T-helper 2 cell treated with Interferon-gamma antibody and Interleukin-4, amounts not matched to agents 5 μg/mL and 100 μg/mL, for 36 hours (primary cell): Measurements from ENCODE around the gene KHK.
A peak's percentile ranks its signal among the peaks of the same experiment; 100 is the strongest.

ENCODE experiments used
- DNase-seq: peaks from one replicate; pipeline ENCODE4 v3.0.0; 2021; ENCODE audit warnings: low spot score
- H3K27ac Mint-ChIP-seq: one replicate; pipeline ENCODE4 v1.8.0; 2021; ENCODE audit warnings: mild to moderate bottlenecking, mixed read lengths
- H3K27me3 Mint-ChIP-seq: one replicate; pipeline ENCODE4 v1.8.0; 2021; ENCODE audit warnings: low read depth, mixed read lengths
- H3K36me3 Mint-ChIP-seq: one replicate; pipeline ENCODE4 v1.8.0; 2021; ENCODE audit warnings: low read depth, mixed read lengths
- H3K4me1 Mint-ChIP-seq: one replicate; pipeline ENCODE4 v1.8.0; 2021; ENCODE audit warnings: low read depth, mixed read lengths
- H3K4me3 Mint-ChIP-seq: one replicate; pipeline ENCODE4 v1.8.0; 2022; ENCODE audit warnings: mild to moderate bottlenecking, moderate library complexity, mixed read lengths
- H3K9me3 Mint-ChIP-seq: one replicate; pipeline ENCODE4 v1.8.0; 2021; ENCODE audit warnings: mixed read lengths

The KHK gene

GRCh38 chr2:27086724-27087593 lies at the start of gene KHK:
Gene KHK, plus strand, starts transcription at chr2:27086772. Its CDS starts 488 bp downstream, at chr2:27087260.
- no peaks in the 10 kb centered on the region for H3K27me3 Mint-ChIP-seq
- H3K36me3 Mint-ChIP-seq = peaks cover 2% of the 10 kb centered on the region
- H3K4me1 Mint-ChIP-seq = peaks cover 28% of the 10 kb centered on the region
- peak within 1 kb of the TSS; percentile 88 for H3K27ac Mint-ChIP-seq
- DNase-seq = no peak
- H3K4me3 Mint-ChIP-seq = peak within 1 kb of the TSS; percentile 91
- H3K9me3 Mint-ChIP-seq = no peaks in the 10 kb centered on the region

- Mint-ChIP-seq H3K4me1 (peaks cover 20% of the 10 kb centered on the region), H3K36me3 (peaks cover 69% of the 10 kb centered on the region), H3K27me3 (no peaks in the 10 kb centered on the region), H3K27ac (no peak overlapping the region), H3K4me3 (no peak overlapping the region), H3K9me3 (no peaks in the 10 kb centered on the region)
- no peak for DNase-seq
These were observed 48.6 kb upstream of the KHK start for GRCh38 chr2:27038012-27038411.

- Mint-ChIP-seq H3K27me3 (no peaks in the 10 kb centered on the region), H3K4me1 (peaks cover 15% of the 10 kb centered on the region), H3K4me3 (no peak overlapping the region), H3K36me3 (peaks cover 64% of the 10 kb centered on the region), H3K27ac (no peak overlapping the region), H3K9me3 (no peaks in the 10 kb centered on the region)
- no peak for DNase-seq
These were observed 47.8 kb upstream of the KHK start for GRCh38 chr2:27038631-27039339.

GRCh38 chr2:27039426-27039825 lies 47.1 kb upstream of the KHK start:
- Mint-ChIP-seq H3K27ac (no peak overlapping the region), H3K36me3 (peaks cover 60% of the 10 kb centered on the region), H3K9me3 (no peaks in the 10 kb centered on the region), H3K27me3 (no peaks in the 10 kb centered on the region), H3K4me1 (peaks cover 9% of the 10 kb centered on the region), H3K4me3 (no peak overlapping the region)
- no peak for DNase-seq

GRCh38 chr2:27039871-27040270 lies 46.7 kb upstream of the KHK start:
- peaks cover 60% of the 10 kb centered on the region for H3K36me3 Mint-ChIP-seq

GRCh38 chr2:27040282-27040681 lies 46.3 kb upstream of the KHK start:
- DNase-seq = no peak
- H3K27ac Mint-ChIP-seq = no peak overlapping the region
- no peak overlapping the region for H3K4me3 Mint-ChIP-seq
- H3K27me3 Mint-ChIP-seq = no peaks in the 10 kb centered on the region
- H3K36me3 Mint-ChIP-seq = peaks cover 56% of the 10 kb centered on the region
- peaks cover 7% of the 10 kb centered on the region for H3K4me1 Mint-ChIP-seq
- no peaks in the 10 kb centered on the region for H3K9me3 Mint-ChIP-seq

More at GRCh38 chr2:27039871-27040270, 46.7 kb upstream of the KHK start:
- Mint-ChIP-seq H3K4me1 (peaks cover 8% of the 10 kb centered on the region), H3K27ac (no peak overlapping the region), H3K9me3 (no peaks in the 10 kb centered on the region), H3K4me3 (no peak overlapping the region), H3K27me3 (no peaks in the 10 kb centered on the region)
- DNase-seq = no peak

GRCh38 chr2:27041752-27042151 lies 44.8 kb upstream of the KHK start:
- H3K4me1 Mint-ChIP-seq = peaks cover 2% of the 10 kb centered on the region
- H3K9me3 Mint-ChIP-seq = no peaks in the 10 kb centered on the region
- H3K27me3 Mint-ChIP-seq = no peaks in the 10 kb centered on the region
- no peak overlapping the region for H3K27ac Mint-ChIP-seq
- no peak overlapping the region for H3K4me3 Mint-ChIP-seq
- H3K36me3 Mint-ChIP-seq = peaks cover 43% of the 10 kb centered on the region
- DNase-seq = no peak

- Mint-ChIP-seq H3K27ac (no peak overlapping the region), H3K36me3 (peaks cover 39% of the 10 kb centered on the region), H3K9me3 (no peaks in the 10 kb centered on the region), H3K4me3 (no peak overlapping the region), H3K27me3 (no peaks in the 10 kb centered on the region), H3K4me1 (peaks cover 2% of the 10 kb centered on the region)
- DNase-seq = no peak
These were observed 44.4 kb upstream of the KHK start for GRCh38 chr2:27042159-27042661.

GRCh38 chr2:27042985-27043634 lies 43.5 kb upstream of the KHK start:
- Mint-ChIP-seq H3K9me3 (no peaks in the 10 kb centered on the region), H3K36me3 (peaks cover 31% of the 10 kb centered on the region), H3K27me3 (no peaks in the 10 kb centered on the region), H3K27ac (no peak overlapping the region), H3K4me1 (peaks cover 3% of the 10 kb centered on the region), H3K4me3 (no peak overlapping the region)
- no peak for DNase-seq

GRCh38 chr2:27049422-27050280 lies 36.9 kb upstream of the KHK start:
- peaks cover 14% of the 10 kb centered on the region for H3K36me3 Mint-ChIP-seq
- DNase-seq = peak; percentile 77
- H3K27me3 Mint-ChIP-seq = peaks cover 7% of the 10 kb centered on the region
- peak overlapping the region; percentile 97 for H3K4me3 Mint-ChIP-seq
- H3K27ac Mint-ChIP-seq = peak overlapping the region; percentile 100
- peaks cover 25% of the 10 kb centered on the region for H3K4me1 Mint-ChIP-seq
- no peaks in the 10 kb centered on the region for H3K9me3 Mint-ChIP-seq

- H3K27me3 Mint-ChIP-seq = peaks cover 7% of the 10 kb centered on the region
- peak overlapping the region; percentile 97 for H3K4me3 Mint-ChIP-seq
- H3K36me3 Mint-ChIP-seq = peaks cover 20% of the 10 kb centered on the region
- peak overlapping the region; percentile 100 for H3K27ac Mint-ChIP-seq
- no peaks in the 10 kb centered on the region for H3K9me3 Mint-ChIP-seq
- DNase-seq = peak; percentile 90
- H3K4me1 Mint-ChIP-seq = peaks cover 27% of the 10 kb centered on the region
These were observed 36.1 kb upstream of the KHK start for GRCh38 chr2:27050281-27050995.

GRCh38 chr2:27050996-27051901 lies 35.3 kb upstream of the KHK start, which contains the start of gene AGBL5:
Gene AGBL5, plus strand, starts transcription at chr2:27051668. Its CDS starts 1,291 bp downstream, at chr2:27052959.
- Mint-ChIP-seq H3K27ac (peak within 1 kb of the TSS; percentile 100), H3K36me3 (peaks cover 27% of the 10 kb centered on the region), H3K27me3 (peaks cover 7% of the 10 kb centered on the region), H3K9me3 (no peaks in the 10 kb centered on the region), H3K4me1 (peaks cover 27% of the 10 kb centered on the region), H3K4me3 (peak within 1 kb of the TSS; percentile 97)
- peak; percentile 94 for DNase-seq
